Natural killer cell (primary cell): ENCODE results near the gene CIB2. TPM values are rescaled to one million over a fixed set of nuclear protein-coding genes. Genes with fewer than 3 reads are reported as not detected.
A peak's percentile ranks its signal among the peaks of the same experiment; 100 is the strongest.

Source experiments
- ATAC-seq, 3 donors: fragments of 150-1000 bp in 2 of 3; fragments of 200-7000 bp in 1 of 3; cut with Tn5 transposase; 1 replicate in 1 of 3; 2 replicates in 2 of 3; pipeline ENCODE4 v1.10.0; 2021; ENCODE audit warnings: mild to moderate bottlenecking in 2 of 3, moderate library complexity in 2 of 3
- DNase-seq, 2 donors: peaks; one replicate each; pipeline versions ENCODE4 v3.0.0 to v3.0.0-alpha.2; 2013 to 2021; ENCODE audit warnings: mixed read lengths in 1 of 2
- H3K27ac ChIP-seq: one replicate; pipeline ENCODE4 v1.5.1; 2013; ENCODE audit warnings: mild to moderate bottlenecking, low read length
- H3K27me3 ChIP-seq: one replicate; pipeline ENCODE4 v1.6.1; 2013; ENCODE audit warnings: low read length; ENCODE audit not compliant: control insufficient read depth, insufficient read depth
- H3K36me3 ChIP-seq: one replicate; pipeline ENCODE4 v1.6.1; 2013; ENCODE audit warnings: low read length; ENCODE audit not compliant: control insufficient read depth, insufficient read depth
- H3K4me1 ChIP-seq: one replicate; pipeline ENCODE4 v1.6.1; 2013; ENCODE audit warnings: low read length; ENCODE audit not compliant: control insufficient read depth, insufficient read depth
- H3K4me3 ChIP-seq: one replicate; pipeline ENCODE4 v1.5.1; 2013; ENCODE audit warnings: low read length
- H3K9me3 ChIP-seq: one replicate; pipeline ENCODE4 v1.6.1; 2013; ENCODE audit warnings: low read length; ENCODE audit not compliant: control insufficient read depth, insufficient read depth
- H3K27ac Mint-ChIP-seq, 2 donors: one replicate each; pipeline ENCODE4 v1.8.0; 2022; ENCODE audit warnings: mild to moderate bottlenecking in 2 of 2, mixed read lengths in 2 of 2, moderate library complexity in 1 of 2
- H3K27me3 Mint-ChIP-seq, 2 donors: one replicate each; pipeline ENCODE4 v1.8.0; 2022; ENCODE audit warnings: low read depth in 2 of 2, mixed read lengths in 2 of 2
- H3K36me3 Mint-ChIP-seq: one replicate; pipeline ENCODE4 v1.8.0; 2022; ENCODE audit warnings: mixed read lengths
- H3K4me1 Mint-ChIP-seq, 2 donors: one replicate each; pipeline ENCODE4 v1.8.0; 2022; ENCODE audit warnings: mixed read lengths in 2 of 2
- H3K4me3 Mint-ChIP-seq: one replicate; pipeline ENCODE4 v1.8.0; 2022; ENCODE audit warnings: mild to moderate bottlenecking, moderate library complexity, mixed read lengths
- H3K9me3 Mint-ChIP-seq, 2 donors: one replicate each; pipeline ENCODE4 v1.8.0; 2022; ENCODE audit warnings: mixed read lengths in 2 of 2
- CTCF ChIP-seq: fragments of 200-600 bp; IDR thresholded peaks from one replicate; pipeline ENCODE4 v1.8.0; 2022; ENCODE audit warnings: antibody characterized with exemption
- WGBS: methylation state at CpG from one replicate; pipeline ENCODE4 v1.1.7; 2013; ENCODE audit warnings: missing lambda C conversion rate; ENCODE audit not compliant: insufficient coverage; 5-methylcytosine and 5-hydroxymethylcytosine counted together
- intact Hi-C: fragments of 100-400 bp; cut with micrococcal nuclease; formaldehyde crosslinking; loops from one replicate; pipeline ENCODE4 v1.14.2; 2022
- total RNA-seq, 4 donors: library from RNA; stranded (reverse); fragments of 120-200 nt in 1 of 4; gene quantifications; one replicate each; pipeline versions ENCODE4 v1.2.3 to v1.2.4, GENCODE V29; 2013 to 2022

CIB2 gene
- total RNA-seq, 3 donors from 2014 or later (not counting 1 experiment from before 2014, with no cell fraction given), result 0.25 to 1.5 (median 0.99) TPM

- intact Hi-C loops, result loop anchor here (5.0 kb wide), 1 partner anchor 114 kb away; no protein-coding TSS in a partner anchor
- H3K4me1 Mint-ChIP-seq, result peaks cover 5 to 23% of the 10 kb centered on the region in 2 donors
- peaks cover 13% of the 10 kb centered on the region for H3K4me1 ChIP-seq
- H3K27ac ChIP-seq, result no peak overlapping the region
- no peaks in the 10 kb centered on the region for H3K9me3 Mint-ChIP-seq
- ATAC-seq (no peak), DNase-seq (no peak)
- WGBS, result 96% methylated on average over 2 of the region's 2 CpGs
- TF ChIP-seq CTCF, result no peak
- no peaks in the 10 kb centered on the region for H3K36me3 ChIP-seq
- H3K27me3 ChIP-seq, result no peaks in the 10 kb centered on the region
- no peak overlapping the region for H3K4me3 ChIP-seq
- peak overlapping the region; percentile 18 to 92 for H3K27ac Mint-ChIP-seq
- no peaks in the 10 kb centered on the region for H3K27me3 Mint-ChIP-seq
- H3K36me3 Mint-ChIP-seq, result no peaks in the 10 kb centered on the region
- H3K9me3 ChIP-seq, result no peaks in the 10 kb centered on the region
- peak overlapping the region; percentile 28 for H3K4me3 Mint-ChIP-seq
These were observed 3.4 kb downstream of the CIB2 start for GRCh38 chr15:78127882-78128281.

GRCh38 chr15:78125267-78125666, 6.0 kb downstream of the CIB2 start:
- ATAC-seq (no peak), DNase-seq (no peak)
- no peaks in the 10 kb centered on the region for H3K27me3 Mint-ChIP-seq
- Histone ChIP-seq H3K27ac (no peak overlapping the region), H3K27me3 (no peaks in the 10 kb centered on the region), H3K4me3 (no peak overlapping the region), H3K36me3 (no peaks in the 10 kb centered on the region), H3K9me3 (no peaks in the 10 kb centered on the region), H3K4me1 (no peaks in the 10 kb centered on the region)
- no peak overlapping the region for H3K4me3 Mint-ChIP-seq
- no peak overlapping the region for H3K27ac Mint-ChIP-seq
- H3K9me3 Mint-ChIP-seq, result no peaks in the 10 kb centered on the region
- no peaks in the 10 kb centered on the region for H3K36me3 Mint-ChIP-seq
- WGBS, result 92% methylated on average over 3 of the region's 3 CpGs
- H3K4me1 Mint-ChIP-seq, result peaks cover 0 to 5% of the 10 kb centered on the region in 2 donors
- intact Hi-C loops, result loop anchor here (5.0 kb wide), 1 partner anchor 117 kb away; no protein-coding TSS in a partner anchor
- no peak for TF ChIP-seq CTCF

- no peak overlapping the region for H3K27ac Mint-ChIP-seq
- H3K9me3 ChIP-seq, result no peaks in the 10 kb centered on the region
- H3K27ac ChIP-seq, result no peak overlapping the region
- no peak overlapping the region for H3K4me3 Mint-ChIP-seq
- H3K27me3 ChIP-seq, result no peaks in the 10 kb centered on the region
- H3K27me3 Mint-ChIP-seq, result no peaks in the 10 kb centered on the region
- no peak for TF ChIP-seq CTCF
- no peak for DNase-seq
- WGBS, result 90% methylated on average over 4 of the region's 5 CpGs
- no peaks in the 10 kb centered on the region for H3K36me3 Mint-ChIP-seq
- no peaks in the 10 kb centered on the region for H3K36me3 ChIP-seq
- intact Hi-C loops, result no loop called here
- no peaks in the 10 kb centered on the region for H3K4me1 Mint-ChIP-seq
- no peak overlapping the region for H3K4me3 ChIP-seq
- no peaks in the 10 kb centered on the region for H3K9me3 Mint-ChIP-seq
- H3K4me1 ChIP-seq, result no peaks in the 10 kb centered on the region
- ATAC-seq, result no peak
These were observed 10.7 kb downstream of the CIB2 start for GRCh38 chr15:78120523-78120922.

- H3K4me1 Mint-ChIP-seq, result peaks cover 2 to 6% of the 10 kb centered on the region in 2 donors
- ATAC-seq (no peak), DNase-seq (no peak)
- Histone ChIP-seq H3K9me3 (no peaks in the 10 kb centered on the region), H3K36me3 (no peaks in the 10 kb centered on the region), H3K27ac (no peak overlapping the region), H3K4me1 (peaks cover 17% of the 10 kb centered on the region), H3K27me3 (no peaks in the 10 kb centered on the region), H3K4me3 (no peak overlapping the region)
- intact Hi-C loops, result no loop called here
- no peak for TF ChIP-seq CTCF
- H3K9me3 Mint-ChIP-seq, result no peaks in the 10 kb centered on the region
- H3K4me3 Mint-ChIP-seq, result no peak overlapping the region
- 83% methylated on average over 3 of the region's 3 CpGs for WGBS
- no peaks in the 10 kb centered on the region for H3K27me3 Mint-ChIP-seq
- H3K27ac Mint-ChIP-seq, result no peak overlapping the region
- no peaks in the 10 kb centered on the region for H3K36me3 Mint-ChIP-seq
These were observed 18.7 kb downstream of the CIB2 start for GRCh38 chr15:78112551-78112950.
